DND-41 (cell line): ENCODE results near the gene SURF2.

Source experiments
- EZH2 ChIP-seq: IDR thresholded peaks from 3 replicates; pipeline ENCODE4 v1.6.1; 2012; ENCODE audit warnings: borderline replicate concordance, low read depth, mild to moderate bottlenecking, moderate library complexity, low read length, inconsistent platforms; ENCODE audit not compliant: severe bottlenecking
- TF ChIP-seq, protein P1 (sequence below): IDR thresholded peaks from 2 replicates; pipeline ENCODE4 v1.5.1; 2012; ENCODE audit warnings: borderline replicate concordance, low read length, moderate library complexity, mild to moderate bottlenecking; ENCODE audit not compliant: poor library complexity, severe bottlenecking; ENCODE audit errors: extremely low read depth

- TF ChIP-seq, protein P1, sequence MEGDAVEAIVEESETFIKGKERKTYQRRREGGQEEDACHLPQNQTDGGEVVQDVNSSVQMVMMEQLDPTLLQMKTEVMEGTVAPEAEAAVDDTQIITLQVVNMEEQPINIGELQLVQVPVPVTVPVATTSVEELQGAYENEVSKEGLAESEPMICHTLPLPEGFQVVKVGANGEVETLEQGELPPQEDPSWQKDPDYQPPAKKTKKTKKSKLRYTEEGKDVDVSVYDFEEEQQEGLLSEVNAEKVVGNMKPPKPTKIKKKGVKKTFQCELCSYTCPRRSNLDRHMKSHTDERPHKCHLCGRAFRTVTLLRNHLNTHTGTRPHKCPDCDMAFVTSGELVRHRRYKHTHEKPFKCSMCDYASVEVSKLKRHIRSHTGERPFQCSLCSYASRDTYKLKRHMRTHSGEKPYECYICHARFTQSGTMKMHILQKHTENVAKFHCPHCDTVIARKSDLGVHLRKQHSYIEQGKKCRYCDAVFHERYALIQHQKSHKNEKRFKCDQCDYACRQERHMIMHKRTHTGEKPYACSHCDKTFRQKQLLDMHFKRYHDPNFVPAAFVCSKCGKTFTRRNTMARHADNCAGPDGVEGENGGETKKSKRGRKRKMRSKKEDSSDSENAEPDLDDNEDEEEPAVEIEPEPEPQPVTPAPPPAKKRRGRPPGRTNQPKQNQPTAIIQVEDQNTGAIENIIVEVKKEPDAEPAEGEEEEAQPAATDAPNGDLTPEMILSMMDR = no peak
- no peak for TF ChIP-seq EZH2
Measured at GRCh38 chr9:133331221-133331620, 25.1 kb upstream of the SURF2 start.
